ENCODE results near the gene RHOH.

The RHOH gene

GRCh38 chr4:40179360-40179759 lies 17.5 kb upstream of the RHOH start:
- no peak for ATAC-seq (ENCODE audit: low read depth)
- no peak for TF ChIP-seq CTCF (IDR thresholded peaks at IDR 0.05; ENCODE audit: poor library complexity, severe bottlenecking)
- Histone ChIP-seq H3K36me3 (ENCODE audit: low read depth) (no peaks in the 10 kb centered on the region), H3K27me3 (ENCODE audit: insufficient read depth, poor library complexity, severe bottlenecking) (no peaks in the 10 kb centered on the region), H3K4me1 (ENCODE audit: insufficient read depth, poor library complexity, severe bottlenecking) (peaks cover 24% of the 10 kb centered on the region), H3K9me3 (ENCODE audit: severe bottlenecking) (no peaks in the 10 kb centered on the region), H3K27ac (ENCODE audit: poor library complexity, severe bottlenecking) (peak overlapping the region; percentile 93), H3K4me3 (ENCODE audit: severe bottlenecking) (no peak overlapping the region)
- no peak for DNase-seq (ENCODE audit: low spot score)

GRCh38 chr4:40180356-40180755 lies 16.5 kb upstream of the RHOH start:
- DNase-seq (ENCODE audit: low spot score), result no peak
- no peaks in the 10 kb centered on the region for H3K36me3 ChIP-seq (ENCODE audit: low read depth)
- peaks cover 31% of the 10 kb centered on the region for H3K4me1 ChIP-seq (ENCODE audit: insufficient read depth, poor library complexity, severe bottlenecking)
- no peak for TF ChIP-seq CTCF (IDR thresholded peaks at IDR 0.05; ENCODE audit: poor library complexity, severe bottlenecking)
- H3K4me3 ChIP-seq (ENCODE audit: severe bottlenecking), result no peak overlapping the region
- H3K9me3 ChIP-seq (ENCODE audit: severe bottlenecking), result no peaks in the 10 kb centered on the region
- H3K27ac ChIP-seq (ENCODE audit: poor library complexity, severe bottlenecking), result peak overlapping the region; percentile 93
- ATAC-seq (ENCODE audit: low read depth), result peak; percentile 76
- no peaks in the 10 kb centered on the region for H3K27me3 ChIP-seq (ENCODE audit: insufficient read depth, poor library complexity, severe bottlenecking)

- ATAC-seq (ENCODE audit: low read depth), result no peak
- Histone ChIP-seq H3K27ac (ENCODE audit: poor library complexity, severe bottlenecking) (peak overlapping the region; percentile 93), H3K4me1 (ENCODE audit: insufficient read depth, poor library complexity, severe bottlenecking) (peaks cover 46% of the 10 kb centered on the region), H3K36me3 (ENCODE audit: low read depth) (no peaks in the 10 kb centered on the region), H3K4me3 (ENCODE audit: severe bottlenecking) (no peak overlapping the region), H3K27me3 (ENCODE audit: insufficient read depth, poor library complexity, severe bottlenecking) (no peaks in the 10 kb centered on the region), H3K9me3 (ENCODE audit: severe bottlenecking) (no peaks in the 10 kb centered on the region)
- TF ChIP-seq CTCF (IDR thresholded peaks at IDR 0.05; ENCODE audit: poor library complexity, severe bottlenecking), result no peak
- DNase-seq (ENCODE audit: low spot score), result no peak
These were observed 14.8 kb upstream of the RHOH start for GRCh38 chr4:40182001-40182400.

GRCh38 chr4:40182954-40183353 lies 13.9 kb upstream of the RHOH start:
- peaks cover 47% of the 10 kb centered on the region for H3K4me1 ChIP-seq (ENCODE audit: insufficient read depth, poor library complexity, severe bottlenecking)
- no peak for TF ChIP-seq CTCF (IDR thresholded peaks at IDR 0.05; ENCODE audit: poor library complexity, severe bottlenecking)

GRCh38 chr4:40183615-40184411 lies 13.0 kb upstream of the RHOH start:
- H3K9me3 ChIP-seq (ENCODE audit: severe bottlenecking), result no peaks in the 10 kb centered on the region
- ATAC-seq (ENCODE audit: low read depth) (peak; percentile 76), DNase-seq (ENCODE audit: low spot score) (no peak)
- no peaks in the 10 kb centered on the region for H3K27me3 ChIP-seq (ENCODE audit: insufficient read depth, poor library complexity, severe bottlenecking)
- no peak for TF ChIP-seq CTCF (IDR thresholded peaks at IDR 0.05; ENCODE audit: poor library complexity, severe bottlenecking)
- no peak overlapping the region for H3K4me3 ChIP-seq (ENCODE audit: severe bottlenecking)
- H3K4me1 ChIP-seq (ENCODE audit: insufficient read depth, poor library complexity, severe bottlenecking), result peaks cover 47% of the 10 kb centered on the region
- H3K36me3 ChIP-seq (ENCODE audit: low read depth), result no peaks in the 10 kb centered on the region
- H3K27ac ChIP-seq (ENCODE audit: poor library complexity, severe bottlenecking), result peak overlapping the region; percentile 93

More at GRCh38 chr4:40182954-40183353, 13.9 kb upstream of the RHOH start:
- Histone ChIP-seq H3K27me3 (ENCODE audit: insufficient read depth, poor library complexity, severe bottlenecking) (no peaks in the 10 kb centered on the region), H3K4me3 (ENCODE audit: severe bottlenecking) (no peak overlapping the region), H3K27ac (ENCODE audit: poor library complexity, severe bottlenecking) (peak overlapping the region; percentile 93), H3K9me3 (ENCODE audit: severe bottlenecking) (no peaks in the 10 kb centered on the region), H3K36me3 (ENCODE audit: low read depth) (no peaks in the 10 kb centered on the region)
- DNase-seq (ENCODE audit: low spot score) (no peak), ATAC-seq (ENCODE audit: low read depth) (no peak)
